ENCODE results near the gene IQSEC1.

IQSEC1 gene

GRCh38 chr3:12926660-12927059, 146.6 kb downstream of the IQSEC1 start:
- no peak for DNase-seq (ENCODE audit: low spot score)
- TF ChIP-seq CTCF (IDR thresholded peaks at IDR 0.05; ENCODE audit: borderline replicate concordance, control extremely low read depth, extremely low read depth, insufficient read depth, missing control alignments): no peak
- in situ Hi-C loops (cut with MboI; ENCODE audit: low sequenced_read_pairs, unreplicated experiment): no loop called here

- in situ Hi-C loops (cut with MboI; ENCODE audit: low sequenced_read_pairs, unreplicated experiment): no loop called here
- TF ChIP-seq CTCF (IDR thresholded peaks at IDR 0.05; ENCODE audit: borderline replicate concordance, control extremely low read depth, extremely low read depth, insufficient read depth, missing control alignments): no peak
- no peak for DNase-seq (ENCODE audit: low spot score)
Measured at GRCh38 chr3:12925648-12926047, 147.6 kb downstream of the IQSEC1 start.

GRCh38 chr3:12924437-12924836, 148.8 kb downstream of the IQSEC1 start:
- DNase-seq (ENCODE audit: low spot score): no peak
- no peak for TF ChIP-seq CTCF (IDR thresholded peaks at IDR 0.05; ENCODE audit: borderline replicate concordance, control extremely low read depth, extremely low read depth, insufficient read depth, missing control alignments)
- in situ Hi-C loops (cut with MboI; ENCODE audit: low sequenced_read_pairs, unreplicated experiment): no loop called here

- TF ChIP-seq CTCF (IDR thresholded peaks at IDR 0.05; ENCODE audit: borderline replicate concordance, control extremely low read depth, extremely low read depth, insufficient read depth, missing control alignments): no peak
- in situ Hi-C loops (cut with MboI; ENCODE audit: low sequenced_read_pairs, unreplicated experiment): no loop called here
- DNase-seq (ENCODE audit: low spot score): no peak
Measured at GRCh38 chr3:12922881-12923431, 150.3 kb downstream of the IQSEC1 start.

- DNase-seq (ENCODE audit: low spot score): no peak
- no peak for TF ChIP-seq CTCF (IDR thresholded peaks at IDR 0.05; ENCODE audit: borderline replicate concordance, control extremely low read depth, extremely low read depth, insufficient read depth, missing control alignments)
- in situ Hi-C loops (cut with MboI; ENCODE audit: low sequenced_read_pairs, unreplicated experiment): no loop called here
Measured at GRCh38 chr3:12922306-12922705, 150.9 kb downstream of the IQSEC1 start.

GRCh38 chr3:12921736-12922135, 151.5 kb downstream of the IQSEC1 start:
- no peak for TF ChIP-seq CTCF (IDR thresholded peaks at IDR 0.05; ENCODE audit: borderline replicate concordance, control extremely low read depth, extremely low read depth, insufficient read depth, missing control alignments)
- no peak for DNase-seq (ENCODE audit: low spot score)
- in situ Hi-C loops (cut with MboI; ENCODE audit: low sequenced_read_pairs, unreplicated experiment): no loop called here

- no peak for TF ChIP-seq CTCF (IDR thresholded peaks at IDR 0.05; ENCODE audit: borderline replicate concordance, control extremely low read depth, extremely low read depth, insufficient read depth, missing control alignments)
- no peak for DNase-seq (ENCODE audit: low spot score)
- in situ Hi-C loops (cut with MboI; ENCODE audit: low sequenced_read_pairs, unreplicated experiment): no loop called here
Measured at GRCh38 chr3:12920967-12921366, 152.3 kb downstream of the IQSEC1 start.

All from GM13976 (cell line).